Keratinocyte (primary cell): ENCODE results near the gene SACM1L.

ENCODE experiments used
- EZH2 ChIP-seq: IDR thresholded peaks from one replicate; pipeline ENCODE4 v1.6.1; 2012; ENCODE audit warnings: inconsistent platforms, mild to moderate bottlenecking, low read length, moderate library complexity
- TF ChIP-seq, protein P1 (sequence below), 3 experiments: IDR thresholded peaks in 1 of 3; conservative IDR thresholded peaks in 1 of 3; optimal IDR thresholded peaks in 1 of 3; 2 replicates in 2 of 3; 3 replicates in 1 of 3; pipeline versions ENCODE3 to v1.5.1; 2011; ENCODE audit warnings: low read length in 3 of 3, mild to moderate bottlenecking in 3 of 3, moderate library complexity in 2 of 3, control low read depth in 1 of 3, inconsistent platforms in 1 of 3; ENCODE audit not compliant: insufficient read depth in 2 of 3; ENCODE audit errors: extremely low read depth in 1 of 3

DNA sequence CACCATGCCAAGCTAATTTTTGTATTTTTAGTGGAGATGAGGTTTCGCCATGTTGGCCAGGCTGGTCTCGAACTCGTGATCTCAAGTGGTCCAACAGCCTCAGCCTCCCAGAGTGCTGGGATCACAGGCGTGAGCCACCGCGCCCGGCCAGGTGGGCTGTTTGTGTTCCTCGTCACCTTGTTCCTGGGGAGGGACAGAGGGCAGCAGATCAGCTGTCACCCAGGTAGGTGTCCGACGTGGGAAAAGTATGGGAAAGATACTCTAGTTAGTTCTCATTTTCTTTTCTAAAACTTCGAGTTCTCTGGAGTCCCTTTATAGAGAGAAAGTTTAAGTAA, 28.7 kb upstream of the SACM1L start:
- TF ChIP-seq, protein P1, sequence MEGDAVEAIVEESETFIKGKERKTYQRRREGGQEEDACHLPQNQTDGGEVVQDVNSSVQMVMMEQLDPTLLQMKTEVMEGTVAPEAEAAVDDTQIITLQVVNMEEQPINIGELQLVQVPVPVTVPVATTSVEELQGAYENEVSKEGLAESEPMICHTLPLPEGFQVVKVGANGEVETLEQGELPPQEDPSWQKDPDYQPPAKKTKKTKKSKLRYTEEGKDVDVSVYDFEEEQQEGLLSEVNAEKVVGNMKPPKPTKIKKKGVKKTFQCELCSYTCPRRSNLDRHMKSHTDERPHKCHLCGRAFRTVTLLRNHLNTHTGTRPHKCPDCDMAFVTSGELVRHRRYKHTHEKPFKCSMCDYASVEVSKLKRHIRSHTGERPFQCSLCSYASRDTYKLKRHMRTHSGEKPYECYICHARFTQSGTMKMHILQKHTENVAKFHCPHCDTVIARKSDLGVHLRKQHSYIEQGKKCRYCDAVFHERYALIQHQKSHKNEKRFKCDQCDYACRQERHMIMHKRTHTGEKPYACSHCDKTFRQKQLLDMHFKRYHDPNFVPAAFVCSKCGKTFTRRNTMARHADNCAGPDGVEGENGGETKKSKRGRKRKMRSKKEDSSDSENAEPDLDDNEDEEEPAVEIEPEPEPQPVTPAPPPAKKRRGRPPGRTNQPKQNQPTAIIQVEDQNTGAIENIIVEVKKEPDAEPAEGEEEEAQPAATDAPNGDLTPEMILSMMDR (optimal IDR thresholded peaks at IDR 0.05 in 1 of 3, IDR thresholded peaks at IDR 0.05 in 1 of 3, conservative IDR thresholded peaks at IDR 0.05 in 1 of 3; ENCODE audit: extremely low read depth in 1 of 3, insufficient read depth in 2 of 3, low read length in 3 of 3) = no peak
- TF ChIP-seq EZH2 = no peak
